NCI-H1417 (cell line): ENCODE data around the gene CXCL3.
"Not testable (repeated sequence)": the region's sequence is repeated elsewhere in the genome, so short reads cannot be mapped to it uniquely, and the experiment has no call there.

Experiments
- DNase-seq, 3 experiments: peaks; one replicate each; lab custom pipeline; 2025; lab: John Stamatoyannopoulos, UW

The CXCL3 gene

DNA sequence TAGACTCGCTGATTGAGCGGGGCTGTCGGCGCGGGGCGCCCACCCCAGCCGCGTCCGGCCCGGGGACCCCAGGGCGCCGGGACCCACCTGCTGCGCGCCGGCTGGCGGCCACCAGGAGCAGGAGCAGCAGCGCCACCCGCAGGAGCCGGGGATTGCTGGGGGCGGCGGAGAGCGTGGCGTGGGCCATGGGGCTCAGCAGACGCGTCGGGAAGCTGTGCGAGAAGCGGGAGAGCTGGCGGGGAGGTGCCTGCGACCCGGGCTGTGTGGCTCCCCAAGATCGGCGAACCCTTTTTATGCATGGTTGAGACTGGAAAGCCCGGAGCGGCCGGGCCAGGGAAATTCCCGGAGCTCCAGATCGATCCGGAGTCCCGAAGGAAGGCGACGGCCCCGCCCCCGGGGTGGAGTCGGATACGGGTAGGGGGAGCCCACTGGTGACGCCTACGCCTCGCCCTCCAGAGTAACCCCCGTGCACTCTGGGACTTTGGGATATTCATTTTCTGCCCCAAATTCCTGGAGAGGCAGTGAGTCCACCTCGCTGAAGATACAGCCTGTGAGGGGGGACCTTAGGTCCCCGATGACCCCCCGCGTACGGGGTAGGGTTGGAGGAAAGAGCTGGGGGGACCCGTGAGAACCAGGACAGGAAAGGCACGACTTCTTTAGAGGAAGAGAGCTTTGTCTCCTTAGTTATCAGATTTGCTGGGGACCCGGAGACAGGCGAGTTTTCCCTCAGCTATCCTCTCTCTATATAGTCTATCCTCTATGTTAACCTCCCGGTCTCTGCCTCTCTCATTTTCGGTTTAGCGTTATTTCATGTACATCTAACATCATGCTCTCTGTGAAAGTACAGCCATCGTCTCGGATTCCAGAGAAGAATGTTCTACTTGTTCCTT is at the start of gene CXCL3:
Gene CXCL3 (minus strand): TSS at position 265 of the 890 bp plus-strand sequence. CDS start 78 bp downstream, at position 187.
- DNase-seq: peak; percentile 43 to 63 (median 51)

DNA sequence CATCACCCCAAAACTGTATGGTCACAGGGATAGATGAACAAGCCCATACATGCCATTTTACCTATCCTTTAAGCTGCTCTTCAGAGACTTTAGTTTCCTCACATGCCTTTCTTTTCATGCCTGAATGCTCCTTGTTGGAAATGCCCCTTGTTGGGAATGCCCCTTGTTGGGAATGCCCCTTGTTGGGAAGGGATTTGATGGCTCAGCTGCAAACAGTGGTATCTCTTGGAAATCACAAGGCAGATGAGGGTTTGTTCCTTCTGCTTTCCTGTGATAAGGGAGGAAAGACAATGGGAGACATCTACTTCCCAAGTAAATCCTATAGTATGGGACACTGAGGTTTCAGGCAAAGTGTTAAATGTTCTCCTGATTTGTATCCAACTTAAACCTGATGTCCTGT is 49.0 kb upstream of the CXCL3 start:
- no peak for DNase-seq

DNA sequence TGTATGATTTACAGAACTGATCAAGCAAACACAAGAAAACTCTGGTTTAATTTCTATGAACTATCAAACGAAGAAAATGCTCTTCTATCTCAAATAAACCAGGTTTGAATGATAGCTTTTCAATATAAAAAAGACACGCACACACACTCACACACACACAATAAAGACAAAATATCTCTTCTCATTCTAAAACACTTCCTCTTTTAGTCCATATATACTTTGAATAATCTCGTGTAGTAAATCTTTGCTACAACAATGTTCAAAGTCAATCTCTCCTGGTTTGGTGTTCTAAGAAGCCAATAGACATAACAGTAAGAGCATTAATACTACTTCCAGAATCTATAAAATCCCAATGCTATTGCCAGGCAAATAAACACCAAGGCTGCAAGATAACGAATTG is 47.2 kb upstream of the CXCL3 start:
- DNase-seq: no peak

DNA sequence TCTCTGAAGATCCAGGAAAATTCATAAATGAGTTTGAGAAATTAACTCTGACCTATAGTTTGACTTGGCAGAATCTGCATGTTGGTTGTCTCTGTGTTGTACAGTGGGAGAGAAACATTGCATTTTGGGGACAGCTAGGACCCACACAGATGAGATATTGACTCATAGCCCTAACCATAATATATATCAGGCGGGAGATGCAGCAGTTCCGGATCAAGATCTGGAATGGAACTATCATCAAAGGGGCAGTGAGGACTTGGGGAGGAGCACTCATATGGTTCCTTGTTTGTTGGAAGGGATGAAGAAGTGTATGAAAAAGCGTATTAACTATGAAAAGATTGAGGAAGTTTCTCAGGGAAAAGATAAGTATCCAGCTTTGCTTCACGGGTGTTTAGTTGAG is 46.5 kb upstream of the CXCL3 start:
- DNase-seq: no peak

DNA sequence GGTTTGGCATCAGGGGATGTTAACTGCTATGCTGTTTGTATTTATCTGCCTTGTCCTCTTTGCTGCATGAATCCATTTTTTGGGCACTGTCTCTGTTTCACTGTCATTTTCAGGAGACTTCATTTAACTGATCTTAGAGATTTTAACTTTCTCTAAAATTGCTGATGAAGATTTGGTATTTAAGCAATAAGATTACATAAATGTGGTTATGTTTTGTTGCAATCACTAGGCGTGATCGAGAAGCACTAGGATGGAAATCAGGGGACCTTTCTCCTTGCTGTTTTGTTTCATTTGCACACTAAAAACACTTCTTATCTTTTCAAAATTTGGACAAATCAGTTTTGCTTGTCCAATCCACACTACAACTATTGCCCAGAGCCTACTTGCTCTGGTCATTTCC is 45.1 kb upstream of the CXCL3 start:
- DNase-seq: no peak

DNA sequence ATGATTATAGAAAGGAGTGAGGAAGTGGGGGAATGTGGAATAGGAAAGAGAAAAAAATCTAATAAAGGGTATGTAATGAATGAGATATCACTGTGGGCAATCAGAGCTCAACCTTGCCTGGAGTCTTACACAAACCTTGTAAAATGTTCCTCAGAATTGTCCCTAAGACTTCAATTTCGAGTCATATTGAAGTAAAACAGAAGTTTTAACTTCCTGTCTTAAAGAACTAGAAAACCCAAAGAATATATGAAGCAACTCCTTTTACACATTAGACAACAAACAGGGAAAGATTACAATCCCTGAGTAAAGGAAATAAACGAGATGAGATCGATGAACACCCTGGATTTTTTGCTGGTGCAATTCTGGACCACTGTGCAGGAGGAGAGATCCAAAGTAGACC is 42.5 kb upstream of the CXCL3 start:
- DNase-seq: no peak

DNA sequence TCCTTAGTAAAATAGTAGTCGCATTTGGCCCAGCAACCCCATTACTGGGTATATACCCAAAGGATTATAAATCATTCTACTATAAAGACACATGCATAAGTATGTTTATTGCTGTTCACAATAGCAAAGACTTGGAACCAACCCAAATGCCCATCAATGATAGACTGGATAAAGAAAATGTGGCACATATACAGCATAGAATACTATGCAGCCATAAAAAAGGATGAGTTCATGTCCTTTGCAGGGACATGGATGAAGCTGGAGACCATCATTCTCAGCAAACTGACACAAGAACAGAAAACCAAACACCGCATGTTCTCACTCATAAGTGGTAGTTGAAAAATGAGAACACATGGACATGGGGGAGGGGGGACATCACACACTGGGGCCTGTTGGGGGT is 41.9 kb upstream of the CXCL3 start:
- DNase-seq: not testable (repeated sequence)

DNA sequence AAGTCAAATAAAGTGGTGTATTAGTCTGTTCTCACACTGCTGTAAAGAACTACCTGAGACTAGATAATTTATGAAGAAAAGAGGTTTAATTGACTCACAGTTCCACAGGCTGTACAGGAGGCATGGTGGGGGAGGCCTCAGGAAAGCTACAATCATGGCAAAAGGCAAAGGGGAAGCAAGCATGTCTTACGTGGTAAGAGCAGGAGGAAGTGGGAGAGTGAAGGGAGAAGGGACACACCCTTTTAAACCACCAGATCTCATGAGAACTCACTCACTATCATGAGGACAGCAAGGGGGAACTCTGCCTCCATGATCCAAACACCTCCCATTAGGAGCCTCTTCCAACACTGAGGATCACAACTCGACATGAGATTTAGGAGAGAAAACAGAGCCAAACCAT is 40.5 kb upstream of the CXCL3 start:
- not testable (repeated sequence) for DNase-seq

DNA sequence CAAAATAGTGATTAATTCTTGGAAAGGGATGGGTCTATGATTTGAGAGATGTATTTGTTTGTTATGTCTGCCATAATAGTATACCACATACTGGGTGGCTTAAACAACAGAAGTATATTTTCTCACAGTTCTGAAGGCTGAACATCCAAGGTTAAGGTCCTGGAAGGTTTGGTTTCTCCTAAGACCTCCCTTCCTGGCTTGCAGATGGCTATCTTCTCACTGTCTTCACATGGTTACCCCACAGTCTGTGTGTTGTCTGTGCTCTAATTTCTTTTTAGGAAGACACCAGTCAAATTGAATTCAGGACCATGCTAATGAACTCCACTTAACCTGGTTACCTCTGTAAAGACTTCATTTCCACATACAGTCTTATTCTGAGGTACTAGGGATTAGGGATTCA is 34.9 kb upstream of the CXCL3 start:
- no peak for DNase-seq

DNA sequence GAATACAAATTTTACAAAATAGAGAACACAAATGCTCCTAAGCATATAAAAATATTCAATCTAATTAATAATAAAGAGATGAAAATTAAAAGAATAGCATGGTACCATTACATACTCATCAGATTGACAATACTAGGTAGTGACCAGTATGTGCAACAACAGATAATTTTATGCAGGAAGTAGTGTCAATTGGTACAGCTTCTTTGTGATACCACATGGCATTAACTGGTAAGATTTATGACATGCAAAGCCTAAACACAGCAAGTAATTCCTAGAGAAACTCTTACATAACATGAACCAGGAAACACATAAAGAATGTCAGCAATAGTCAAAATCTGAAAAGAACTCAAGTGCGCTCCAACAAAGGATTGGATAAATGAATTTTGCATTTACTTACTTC is 34.2 kb upstream of the CXCL3 start:
- no peak for DNase-seq

DNA sequence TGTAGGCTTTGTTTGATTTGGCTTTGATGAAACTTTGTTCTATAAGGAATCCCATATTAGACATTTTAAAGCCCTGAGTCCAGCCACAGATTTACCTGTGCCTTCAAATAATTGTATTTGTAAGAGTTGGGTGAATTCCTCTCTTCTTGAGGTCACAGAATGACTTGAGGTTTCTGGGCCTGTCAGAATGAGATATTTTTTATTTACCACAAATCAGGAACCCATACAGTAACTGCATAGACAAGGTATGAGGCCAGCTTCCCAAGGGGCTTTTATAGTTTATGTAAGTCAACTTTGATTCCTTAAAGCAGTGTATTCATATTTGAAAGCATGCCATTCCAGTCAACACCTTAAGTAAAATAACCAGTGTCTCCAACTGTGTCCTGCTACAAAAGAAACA is 29.1 kb upstream of the CXCL3 start:
- DNase-seq: no peak

DNA sequence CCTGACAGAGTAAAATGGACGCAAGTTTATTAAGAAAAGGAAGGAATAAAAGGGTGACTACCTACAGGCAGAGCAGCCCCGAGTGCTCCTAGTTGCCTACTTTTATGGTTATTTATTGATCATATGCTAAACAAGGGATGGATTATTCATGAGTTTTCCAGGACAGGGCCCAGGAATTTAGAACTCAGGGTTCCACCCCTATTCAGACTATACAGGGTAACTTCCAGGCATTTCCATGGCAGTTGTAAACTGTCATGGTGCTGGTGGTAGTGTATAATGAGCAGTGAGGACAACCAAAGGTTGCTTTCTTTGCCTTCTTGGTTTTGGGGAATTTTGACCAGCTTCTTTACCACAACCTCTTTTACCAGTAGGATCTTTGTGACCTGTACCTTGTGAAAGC is 27.7 kb upstream of the CXCL3 start:
- DNase-seq: no peak

DNA sequence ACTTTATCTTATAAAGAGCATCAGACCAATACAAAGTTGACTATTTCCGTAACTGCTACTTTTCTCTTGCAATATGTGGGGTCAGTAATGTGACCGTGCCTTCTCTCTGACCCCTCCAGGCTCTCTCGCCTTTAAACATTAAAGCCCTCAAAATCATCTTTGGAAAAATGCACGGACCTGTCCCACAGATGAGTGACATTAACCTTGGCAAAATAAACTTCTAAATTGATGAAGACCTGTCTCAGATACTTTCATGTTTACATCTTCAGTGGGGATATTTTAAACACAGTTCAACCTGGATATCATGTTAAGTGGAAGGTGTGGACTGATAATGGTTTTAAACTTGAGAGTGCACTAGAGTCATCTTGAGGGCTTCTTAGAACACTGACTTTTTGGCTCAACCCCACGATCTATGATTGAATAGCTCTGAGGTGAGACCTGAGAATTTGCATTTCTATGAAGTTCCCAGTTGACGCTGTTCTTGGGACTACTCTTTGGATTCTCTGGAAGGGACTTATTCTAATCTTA is 26.7 kb upstream of the CXCL3 start:
- DNase-seq: no peak

DNA sequence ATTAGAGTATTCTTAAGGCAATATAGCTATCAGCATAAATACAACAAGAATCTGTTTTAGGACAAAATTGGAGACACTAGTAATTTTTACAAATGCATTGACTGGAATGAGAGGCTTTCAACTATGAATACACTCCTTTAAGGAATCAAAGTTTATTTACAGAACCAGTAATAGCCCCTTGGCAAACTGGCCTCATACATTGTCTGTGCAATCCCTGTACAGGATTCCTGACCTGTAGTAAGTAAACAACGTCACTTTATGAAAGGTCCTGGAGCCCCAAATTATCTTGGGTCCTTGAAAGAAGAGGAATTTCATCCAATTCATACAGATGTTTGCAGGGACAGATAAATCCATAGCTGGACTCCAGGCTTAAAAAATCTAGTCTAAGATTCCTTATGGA is 25.4 kb upstream of the CXCL3 start:
- DNase-seq: no peak

DNA sequence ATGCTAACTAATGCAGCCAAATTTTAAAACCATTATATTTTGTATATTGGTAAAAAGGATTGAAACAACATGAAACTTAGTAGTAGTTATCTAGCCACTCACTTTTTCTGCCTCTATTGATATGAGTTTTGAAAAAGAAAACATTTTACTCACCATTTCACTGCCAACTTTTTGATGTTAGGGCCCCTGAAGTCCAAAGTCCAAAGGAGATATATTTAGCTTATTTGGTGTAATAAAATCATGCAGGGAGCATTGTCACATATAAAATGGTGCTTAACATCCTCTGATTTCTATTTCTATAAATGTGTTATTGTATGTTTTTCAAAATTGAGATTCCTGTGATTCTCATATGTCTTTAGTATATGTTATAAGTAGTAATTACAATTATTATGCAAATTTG is 24.5 kb upstream of the CXCL3 start:
- no peak for DNase-seq

DNA sequence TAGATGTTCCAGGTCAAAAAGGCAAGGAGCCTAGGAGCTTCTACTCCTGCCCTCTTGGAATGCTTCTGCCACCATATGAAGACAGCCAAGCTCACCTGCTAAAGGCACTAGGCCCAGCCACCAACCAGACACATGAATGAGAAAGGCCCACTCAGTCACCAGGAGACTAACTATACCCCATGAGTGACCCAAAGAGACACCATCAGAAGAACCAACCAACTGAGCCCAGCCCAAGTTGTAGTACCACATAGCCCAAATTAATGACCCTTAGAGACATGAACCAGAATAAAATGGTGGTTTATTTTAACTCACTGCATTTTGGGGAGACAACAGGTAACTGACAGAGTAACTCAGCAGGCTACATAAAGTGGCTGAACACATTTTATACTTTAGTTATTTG is 22.9 kb upstream of the CXCL3 start:
- DNase-seq: no peak

DNA sequence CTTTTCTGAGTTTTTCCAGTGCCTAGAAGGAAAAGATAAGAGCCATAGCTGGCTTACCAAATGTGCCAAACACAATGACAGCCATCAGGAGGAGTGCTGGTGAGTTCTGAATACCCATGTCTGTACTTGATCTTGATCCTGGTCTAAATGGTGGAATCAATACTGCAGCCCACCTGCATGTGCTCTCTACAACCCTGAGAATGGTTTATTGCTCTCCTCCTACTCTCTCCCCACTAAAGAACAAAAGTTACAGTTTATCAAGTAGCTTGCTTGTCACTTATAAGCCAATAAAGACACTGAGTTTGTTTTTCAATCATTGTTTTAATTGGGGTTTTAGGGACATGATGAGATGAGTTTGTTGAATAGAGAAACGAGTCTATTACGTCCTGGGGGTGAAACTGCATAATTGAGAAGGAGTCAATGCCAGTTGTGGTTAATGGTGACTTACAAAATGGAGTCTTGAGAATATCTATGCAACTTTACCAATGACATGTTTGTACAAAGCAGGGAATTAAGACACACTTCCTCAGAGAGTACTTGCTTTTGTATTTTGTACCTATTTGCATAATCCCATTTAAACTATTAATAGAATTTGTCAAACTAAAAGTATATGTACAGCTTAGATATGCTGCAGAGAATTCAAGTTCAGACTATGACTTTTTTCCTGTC is 20.8 kb upstream of the CXCL3 start:
- DNase-seq: no peak

DNA sequence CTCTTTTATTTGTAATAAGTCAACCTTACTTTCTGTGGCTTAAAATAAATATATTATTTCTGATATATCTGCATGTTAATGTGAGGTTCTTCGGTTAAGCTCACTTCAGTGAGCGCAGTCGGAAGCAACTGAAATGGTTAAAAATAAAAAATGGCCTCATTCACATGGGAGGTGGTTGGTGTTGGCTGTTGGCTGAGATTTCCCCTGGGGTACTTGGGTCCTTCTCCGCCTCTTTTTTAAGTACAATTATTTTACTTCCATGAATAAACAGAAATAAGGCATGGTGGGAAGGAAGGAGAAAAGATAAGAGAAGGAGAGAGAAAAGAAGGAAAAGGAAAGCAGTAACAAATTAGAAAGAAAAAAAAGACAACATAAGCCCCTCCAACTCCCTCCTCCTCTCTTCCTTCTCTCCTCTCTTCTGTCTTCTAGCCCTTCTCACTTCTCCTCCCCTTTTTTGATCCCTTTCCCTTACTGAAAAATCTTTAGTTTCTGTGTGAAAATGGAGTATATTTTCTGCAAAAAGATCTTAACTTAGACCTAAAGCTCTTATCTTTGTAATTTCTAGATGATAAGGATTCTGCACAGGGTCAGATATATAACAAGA is 19.7 kb upstream of the CXCL3 start:
- DNase-seq: no peak

DNA sequence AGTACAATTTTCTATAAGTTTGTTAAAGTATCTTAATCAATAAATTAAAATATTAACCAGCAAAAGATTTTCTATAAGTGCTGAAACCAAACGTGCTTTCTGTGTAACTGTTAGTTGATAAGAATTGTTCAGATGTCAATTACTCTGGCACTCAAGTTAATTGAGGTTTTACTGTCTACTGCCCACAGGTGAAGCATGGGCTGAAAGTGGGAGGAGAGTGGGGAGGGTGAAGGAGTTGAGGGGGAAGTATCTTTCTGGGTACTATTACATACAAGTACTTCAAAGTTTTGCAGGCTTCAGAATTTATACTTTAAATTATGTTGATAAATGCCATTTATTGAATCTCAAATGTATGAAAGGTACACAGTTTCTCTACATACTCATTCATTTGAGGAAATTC is 19.1 kb upstream of the CXCL3 start:
- DNase-seq: peak in 1 of 3 experiments; percentile 24

DNA sequence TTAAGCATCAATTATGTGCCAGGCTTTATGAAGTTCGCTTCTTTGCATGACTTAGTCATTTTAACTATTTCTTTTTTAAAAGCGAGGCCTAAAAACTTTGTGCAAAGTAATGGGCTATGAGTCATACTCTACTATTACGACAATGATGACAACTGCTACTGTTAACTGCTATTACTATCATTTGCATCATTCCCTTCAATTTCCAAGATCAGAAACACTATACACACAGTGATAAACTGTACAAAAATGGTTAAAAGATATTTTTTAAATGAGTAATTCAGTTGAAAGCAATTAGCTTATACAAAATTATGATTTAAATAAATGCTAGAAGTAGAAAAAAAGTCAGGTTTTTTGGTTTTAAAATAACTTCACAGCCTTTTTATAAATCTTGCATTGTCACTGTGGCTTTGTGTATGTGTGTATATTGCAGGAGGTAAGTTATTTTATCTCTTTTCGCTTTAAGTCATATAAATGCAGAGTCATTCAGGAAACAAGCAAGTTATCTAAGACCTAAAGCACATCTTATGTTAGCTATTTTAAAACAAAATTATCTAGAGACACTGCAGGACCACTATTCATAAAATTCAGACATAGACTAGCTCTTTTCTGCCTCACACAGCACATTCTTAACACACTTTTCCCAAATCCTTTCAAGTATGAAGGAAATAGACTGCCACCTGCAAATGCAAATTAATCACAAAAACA is 18.5 kb upstream of the CXCL3 start:
- no peak for DNase-seq

DNA sequence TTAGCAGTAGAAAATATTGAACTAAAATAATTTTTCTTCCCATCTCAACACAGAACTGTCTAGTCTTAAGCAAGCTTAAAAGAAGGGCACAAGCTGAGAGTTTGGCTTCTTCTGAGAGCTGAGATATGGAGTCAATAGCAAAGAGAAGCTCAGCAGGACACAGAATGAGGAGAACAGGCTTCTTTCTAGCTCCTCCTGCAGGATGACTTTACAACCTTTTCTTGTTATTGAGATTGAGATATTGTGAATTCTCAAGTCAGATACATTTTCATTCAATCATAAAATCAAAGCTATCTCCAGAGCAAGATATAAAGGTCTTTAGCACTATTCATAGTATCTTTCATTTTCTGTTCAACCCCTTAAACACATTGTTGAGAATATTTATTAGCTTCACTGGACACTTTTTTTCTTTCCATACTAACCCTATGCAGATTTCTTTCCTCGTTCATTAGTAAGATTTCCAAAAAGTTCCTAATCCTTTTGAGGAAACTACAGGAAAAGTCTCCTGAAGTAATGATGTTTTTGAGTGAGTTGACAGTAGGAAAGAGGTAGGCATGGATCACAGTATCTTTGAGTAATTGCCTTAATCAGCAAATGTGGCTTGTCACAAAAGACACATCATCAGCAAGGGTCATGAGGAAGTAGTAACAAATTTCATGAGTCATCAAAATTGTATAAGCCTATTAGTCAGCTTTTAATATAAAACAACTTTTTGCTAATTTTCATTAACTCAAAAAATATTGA is 17.8 kb upstream of the CXCL3 start:
- DNase-seq: no peak
